Measurements from ENCODE around the gene R3HDM4.

R3HDM4 gene

GRCh38 chr19:884420-885211 lies 28.4 kb downstream of the R3HDM4 start:
- Histone ChIP-seq H3K27ac (ENCODE audit: low read depth, low read length) (no peak overlapping the region), H3K36me3 (ENCODE audit: low read length) (no peaks in the 10 kb centered on the region)

GRCh38 chr19:883661-884211 lies 29.3 kb downstream of the R3HDM4 start:
- H3K79me2 ChIP-seq (ENCODE audit: insufficient read depth, low read length) = no peaks in the 10 kb centered on the region
- no peaks in the 10 kb centered on the region for H3K9me3 ChIP-seq (ENCODE audit: insufficient read depth, low read length)
- no peak overlapping the region for H3K4me2 ChIP-seq (ENCODE audit: low read depth, low read length, poor library complexity, severe bottlenecking)
- H3F3A ChIP-seq (ENCODE audit: insufficient read depth) = no peaks in the 10 kb centered on the region
- no peaks in the 10 kb centered on the region for H3K27me3 ChIP-seq (ENCODE audit: low read length)
- H3K4me3 ChIP-seq (ENCODE audit: insufficient read depth, low read length, poor library complexity, severe bottlenecking) = no peak overlapping the region
- no peaks in the 10 kb centered on the region for H3K36me3 ChIP-seq (ENCODE audit: low read length)
- TF ChIP-seq EZH2phosphoT487 (conservative IDR thresholded peaks at IDR 0.05; ENCODE audit: low read length) = no peak
- no peak for TF ChIP-seq CTCF (IDR thresholded peaks at IDR 0.05; ENCODE audit: insufficient read depth, low read length, poor library complexity, severe bottlenecking)
- H2AFZ ChIP-seq (ENCODE audit: low read depth, low read length, severe bottlenecking) = no peak overlapping the region
- no peaks in the 10 kb centered on the region for H4K20me1 ChIP-seq (ENCODE audit: low read depth, low read length)
- no peak overlapping the region for H3K9ac ChIP-seq (ENCODE audit: low read length)
- no peak overlapping the region for H3K27ac ChIP-seq (ENCODE audit: low read depth, low read length)
- no peaks in the 10 kb centered on the region for H3K9me2 ChIP-seq (replicated peaks; ENCODE audit: insufficient read depth, low read length)

More at GRCh38 chr19:884420-885211, 28.4 kb downstream of the R3HDM4 start:
- no peaks in the 10 kb centered on the region for H3K79me2 ChIP-seq (ENCODE audit: insufficient read depth, low read length)
- H3K4me3 ChIP-seq (ENCODE audit: insufficient read depth, low read length, poor library complexity, severe bottlenecking) = no peak overlapping the region
- no peaks in the 10 kb centered on the region for H3K27me3 ChIP-seq (ENCODE audit: low read length)
- H3F3A ChIP-seq (ENCODE audit: insufficient read depth) = no peaks in the 10 kb centered on the region
- no peak overlapping the region for H2AFZ ChIP-seq (ENCODE audit: low read depth, low read length, severe bottlenecking)
- H3K9me3 ChIP-seq (ENCODE audit: insufficient read depth, low read length) = no peaks in the 10 kb centered on the region
- no peaks in the 10 kb centered on the region for H3K9me2 ChIP-seq (replicated peaks; ENCODE audit: insufficient read depth, low read length)
- TF ChIP-seq EZH2phosphoT487 (conservative IDR thresholded peaks at IDR 0.05; ENCODE audit: low read length) = no peak
- no peak for TF ChIP-seq CTCF (IDR thresholded peaks at IDR 0.05; ENCODE audit: insufficient read depth, low read length, poor library complexity, severe bottlenecking)
- no peak overlapping the region for H3K9ac ChIP-seq (ENCODE audit: low read length)
- no peak overlapping the region for H3K4me2 ChIP-seq (ENCODE audit: low read depth, low read length, poor library complexity, severe bottlenecking)
- no peaks in the 10 kb centered on the region for H4K20me1 ChIP-seq (ENCODE audit: low read depth, low read length)

- H3K9ac ChIP-seq (ENCODE audit: low read length) = no peak overlapping the region
- no peak overlapping the region for H3K4me2 ChIP-seq (ENCODE audit: low read depth, low read length, poor library complexity, severe bottlenecking)
- no peaks in the 10 kb centered on the region for H3K9me2 ChIP-seq (replicated peaks; ENCODE audit: insufficient read depth, low read length)
- H3K4me3 ChIP-seq (ENCODE audit: insufficient read depth, low read length, poor library complexity, severe bottlenecking) = no peak overlapping the region
- no peaks in the 10 kb centered on the region for H3K27me3 ChIP-seq (ENCODE audit: low read length)
- H3F3A ChIP-seq (ENCODE audit: insufficient read depth) = no peaks in the 10 kb centered on the region
- H4K20me1 ChIP-seq (ENCODE audit: low read depth, low read length) = no peaks in the 10 kb centered on the region
- no peaks in the 10 kb centered on the region for H3K79me2 ChIP-seq (ENCODE audit: insufficient read depth, low read length)
- H3K27ac ChIP-seq (ENCODE audit: low read depth, low read length) = no peak overlapping the region
- H3K9me3 ChIP-seq (ENCODE audit: insufficient read depth, low read length) = no peaks in the 10 kb centered on the region
- H2AFZ ChIP-seq (ENCODE audit: low read depth, low read length, severe bottlenecking) = no peak overlapping the region
- no peak for TF ChIP-seq EZH2phosphoT487 (conservative IDR thresholded peaks at IDR 0.05; ENCODE audit: low read length)
- TF ChIP-seq CTCF (IDR thresholded peaks at IDR 0.05; ENCODE audit: insufficient read depth, low read length, poor library complexity, severe bottlenecking) = no peak
- H3K36me3 ChIP-seq (ENCODE audit: low read length) = no peaks in the 10 kb centered on the region
Observed at GRCh38 chr19:882871-883497, 30.0 kb downstream of the R3HDM4 start.
